GM12865 (cell line): ENCODE results near the gene SERINC5.

Source experiments
- DNase-seq: peaks from one replicate; pipeline ENCODE4 v3.0.0; 2010; ENCODE audit warnings: low read depth
- H3K4me3 ChIP-seq: 2 replicates; pipeline ENCODE4 v1.5.1; 2011; ENCODE audit warnings: mild to moderate bottlenecking, low read depth, low read length, control low read depth
- TF ChIP-seq, protein P1 (sequence below): IDR thresholded peaks from 2 replicates; pipeline ENCODE4 v1.5.1; 2011; ENCODE audit warnings: low read length, control low read depth, low read depth, inconsistent platforms; ENCODE audit not compliant: insufficient read depth; ENCODE audit errors: missing control alignments

The SERINC5 gene

DNA sequence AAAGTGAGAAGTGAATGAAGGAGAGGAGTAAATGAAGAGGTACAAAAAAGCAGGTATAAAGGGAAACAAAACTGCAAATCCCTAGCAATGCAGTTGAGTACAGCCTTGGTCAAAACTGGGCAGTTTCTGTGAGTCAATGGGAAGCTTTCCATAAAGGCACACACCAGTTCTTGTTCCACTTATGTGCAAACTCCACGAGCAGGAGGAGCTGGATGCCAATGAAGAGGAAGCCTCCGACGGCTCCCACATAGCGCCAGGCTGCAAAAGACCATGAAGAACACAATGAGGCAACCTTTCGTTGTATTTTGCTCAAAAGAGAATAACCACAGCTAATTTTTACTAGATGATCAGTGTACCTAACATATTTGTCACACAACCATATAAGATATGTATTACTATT lies 81.1 kb downstream of the SERINC5 start:
- no peak for DNase-seq
- no peak overlapping the region for H3K4me3 ChIP-seq
- TF ChIP-seq, protein P1, sequence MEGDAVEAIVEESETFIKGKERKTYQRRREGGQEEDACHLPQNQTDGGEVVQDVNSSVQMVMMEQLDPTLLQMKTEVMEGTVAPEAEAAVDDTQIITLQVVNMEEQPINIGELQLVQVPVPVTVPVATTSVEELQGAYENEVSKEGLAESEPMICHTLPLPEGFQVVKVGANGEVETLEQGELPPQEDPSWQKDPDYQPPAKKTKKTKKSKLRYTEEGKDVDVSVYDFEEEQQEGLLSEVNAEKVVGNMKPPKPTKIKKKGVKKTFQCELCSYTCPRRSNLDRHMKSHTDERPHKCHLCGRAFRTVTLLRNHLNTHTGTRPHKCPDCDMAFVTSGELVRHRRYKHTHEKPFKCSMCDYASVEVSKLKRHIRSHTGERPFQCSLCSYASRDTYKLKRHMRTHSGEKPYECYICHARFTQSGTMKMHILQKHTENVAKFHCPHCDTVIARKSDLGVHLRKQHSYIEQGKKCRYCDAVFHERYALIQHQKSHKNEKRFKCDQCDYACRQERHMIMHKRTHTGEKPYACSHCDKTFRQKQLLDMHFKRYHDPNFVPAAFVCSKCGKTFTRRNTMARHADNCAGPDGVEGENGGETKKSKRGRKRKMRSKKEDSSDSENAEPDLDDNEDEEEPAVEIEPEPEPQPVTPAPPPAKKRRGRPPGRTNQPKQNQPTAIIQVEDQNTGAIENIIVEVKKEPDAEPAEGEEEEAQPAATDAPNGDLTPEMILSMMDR, result no peak

DNA sequence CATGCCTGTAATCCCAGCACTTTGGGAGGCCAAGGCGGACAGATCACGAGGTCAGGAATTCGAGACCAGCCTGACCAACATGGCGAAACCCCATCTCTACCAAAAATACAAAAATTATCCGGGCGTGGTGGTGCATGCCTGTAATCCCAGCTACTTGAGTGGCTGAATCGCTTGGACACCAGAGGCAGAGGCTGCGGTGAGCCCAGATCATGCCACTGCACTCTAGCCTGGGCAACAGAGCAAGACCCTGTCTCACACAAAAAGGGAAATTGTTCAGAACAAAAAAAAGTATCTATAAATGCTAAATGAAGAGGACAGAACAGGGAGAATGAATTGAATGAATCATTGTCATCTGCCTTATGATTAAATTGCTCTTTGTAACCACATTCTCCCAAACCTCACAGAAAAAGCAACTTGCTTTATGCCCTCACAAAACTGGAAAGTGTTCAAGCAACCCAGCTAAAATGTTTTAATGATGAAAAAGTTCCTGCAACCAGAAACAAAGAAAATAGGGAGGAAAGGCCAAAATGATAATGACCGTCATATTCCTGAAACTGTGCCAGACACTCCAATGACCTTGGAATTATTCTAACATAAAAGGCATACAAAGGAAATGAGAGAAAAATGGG lies 83.7 kb downstream of the SERINC5 start:
- H3K4me3 ChIP-seq, result no peak overlapping the region
- no peak for DNase-seq
- TF ChIP-seq, protein P1, result no peak

DNA sequence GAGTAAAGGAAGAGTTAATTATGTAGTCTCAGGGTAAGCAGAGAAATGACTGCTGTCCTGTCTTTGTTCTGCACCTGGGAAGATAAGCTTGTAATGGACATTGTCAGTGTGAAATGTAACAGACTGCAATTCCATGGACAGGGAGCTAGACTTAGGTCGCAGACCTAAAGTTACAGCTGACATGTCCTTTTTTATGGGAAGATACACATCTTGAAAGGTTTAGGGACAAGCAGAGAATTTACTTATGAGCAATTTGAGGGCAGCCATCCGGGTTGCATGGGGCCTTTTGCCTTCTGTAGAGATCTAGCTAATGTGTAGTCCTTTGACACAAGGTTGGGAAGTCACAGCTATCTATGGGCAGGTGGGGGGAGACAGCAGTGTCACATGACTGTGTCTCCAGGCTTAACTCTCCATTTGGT lies 85.7 kb downstream of the SERINC5 start:
- no peak for DNase-seq
- TF ChIP-seq, protein P1, result no peak
- H3K4me3 ChIP-seq, result no peak overlapping the region

DNA sequence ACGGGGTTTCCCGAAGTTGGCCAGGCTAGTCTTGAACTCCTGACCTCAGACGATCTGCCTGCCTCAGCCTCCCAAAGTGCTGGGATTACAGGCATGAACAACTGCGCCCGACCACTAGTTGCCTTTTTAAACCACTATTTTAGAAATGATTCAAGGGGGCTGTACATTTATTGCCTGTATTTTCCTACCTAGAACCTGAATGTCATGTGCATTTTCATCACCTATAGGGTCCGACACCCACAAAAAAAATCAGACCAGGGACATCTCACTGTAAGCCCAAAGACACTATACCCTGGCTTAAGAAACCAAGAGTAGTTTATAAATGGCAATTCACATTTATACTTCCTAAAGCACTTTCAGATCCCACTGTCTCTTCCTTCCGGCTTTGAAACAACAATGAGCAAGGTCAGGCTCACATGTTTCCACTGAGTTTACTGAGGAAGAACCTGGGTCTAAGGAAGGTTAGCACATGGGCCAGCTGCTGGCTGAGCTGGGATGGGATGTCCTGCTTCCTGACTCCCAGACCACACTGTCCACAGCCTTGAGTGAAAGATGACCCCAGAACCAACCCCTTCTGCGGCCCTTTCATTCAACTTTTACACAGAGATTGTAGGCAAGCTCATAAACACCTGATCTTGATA lies 87.3 kb downstream of the SERINC5 start:
- no peak for DNase-seq
- H3K4me3 ChIP-seq, result no peak overlapping the region
- TF ChIP-seq, protein P1, result no peak

DNA sequence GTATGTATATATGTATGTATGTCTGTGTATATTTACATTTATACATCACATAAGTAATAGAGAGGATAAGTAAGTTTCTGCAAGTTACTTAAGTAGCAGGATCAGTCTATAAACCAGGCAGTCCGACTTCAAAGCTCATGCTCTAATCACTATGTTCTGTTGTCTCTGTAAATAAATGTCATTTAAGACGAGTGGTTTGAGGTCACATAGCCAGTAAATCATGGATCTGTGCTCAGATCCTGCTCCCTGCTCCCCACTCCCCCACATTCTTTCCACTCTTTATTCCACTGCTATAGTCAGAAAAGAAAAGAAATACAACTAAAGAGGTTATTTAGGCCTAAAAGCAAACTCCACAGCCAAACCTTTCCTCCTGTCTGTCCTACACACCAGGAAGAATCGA lies 90.4 kb downstream of the SERINC5 start:
- no peak overlapping the region for H3K4me3 ChIP-seq
- TF ChIP-seq, protein P1, result no peak
- no peak for DNase-seq

DNA sequence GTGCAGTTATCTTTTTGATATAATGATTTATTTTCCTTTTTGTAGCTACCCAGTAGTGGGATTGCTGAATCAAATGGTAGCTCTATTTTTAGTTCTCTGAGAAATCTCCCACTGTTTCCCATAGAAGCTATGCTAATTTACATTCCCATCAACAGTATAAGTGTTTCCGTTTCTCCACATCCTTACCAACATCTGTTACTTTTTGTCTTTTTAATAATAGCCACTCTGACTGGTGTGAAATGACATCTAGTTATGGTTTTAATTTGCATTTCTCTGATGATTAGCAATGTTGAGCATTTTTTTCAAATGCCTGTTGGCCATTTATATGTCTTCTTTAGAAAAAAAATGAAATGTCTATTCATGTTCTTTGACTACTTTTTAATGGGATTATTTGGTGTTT lies 94.7 kb downstream of the SERINC5 start:
- no peak overlapping the region for H3K4me3 ChIP-seq
- DNase-seq, result no peak
- TF ChIP-seq, protein P1, result no peak

DNA sequence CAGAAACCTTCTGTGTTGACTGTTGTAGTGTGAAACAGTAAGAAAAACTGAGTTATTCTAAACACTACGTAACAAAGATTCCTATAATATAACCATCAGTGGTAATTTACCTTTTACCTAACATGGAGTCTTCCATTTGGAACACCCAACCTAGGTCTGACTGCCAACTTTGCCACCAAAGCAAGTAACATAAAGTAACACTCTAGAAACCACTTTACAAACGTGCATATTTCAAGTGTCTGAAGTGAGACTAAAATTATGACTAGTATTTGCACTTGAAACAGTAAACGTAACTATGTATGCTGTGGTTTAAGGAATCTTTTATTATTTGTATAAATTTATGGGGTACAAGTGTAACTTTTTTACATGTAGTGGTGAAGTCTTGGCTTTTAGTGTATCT lies 95.6 kb downstream of the SERINC5 start:
- TF ChIP-seq, protein P1, result no peak
- H3K4me3 ChIP-seq, result no peak overlapping the region
- no peak for DNase-seq
